Loucy (cell line): ENCODE results near the gene SNRPA1.

Source experiments
- EZH2phosphoT487 ChIP-seq: fragments of 200-600 bp; IDR thresholded peaks from 2 replicates; pipeline ENCODE4 v1.6.1; 2018; ENCODE audit warnings: antibody characterized with exemption, mild to moderate bottlenecking, moderate library complexity, borderline replicate concordance
- TF ChIP-seq, protein P1 (sequence below): fragments of 200-600 bp; sonication (generic); conservative IDR thresholded peaks from 2 replicates; pipeline ENCODE4 v1.5.1; 2014; ENCODE audit warnings: mild to moderate bottlenecking, antibody characterized with exemption, low read length

DNA sequence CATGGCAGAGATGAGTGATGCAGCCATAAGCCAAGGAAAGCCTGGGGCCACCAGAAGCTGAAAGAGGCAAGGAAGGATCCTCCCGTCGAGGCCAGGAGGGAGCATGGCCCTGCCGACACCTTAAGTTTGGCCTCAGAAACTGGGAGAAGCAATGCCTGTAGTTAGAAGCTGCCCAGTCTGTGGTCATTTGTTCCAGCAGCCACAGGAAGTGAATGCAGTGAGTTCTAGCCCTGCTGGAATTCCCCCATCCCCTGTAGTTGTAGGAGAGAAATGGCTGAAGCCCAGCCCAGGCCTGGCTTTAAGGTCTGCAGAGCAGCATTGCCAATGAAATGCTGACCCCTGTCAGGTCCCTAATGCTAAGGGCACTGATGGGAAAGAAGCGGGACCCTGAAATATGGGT lies 31.0 kb downstream of the SNRPA1 start:
- TF ChIP-seq, protein P1, sequence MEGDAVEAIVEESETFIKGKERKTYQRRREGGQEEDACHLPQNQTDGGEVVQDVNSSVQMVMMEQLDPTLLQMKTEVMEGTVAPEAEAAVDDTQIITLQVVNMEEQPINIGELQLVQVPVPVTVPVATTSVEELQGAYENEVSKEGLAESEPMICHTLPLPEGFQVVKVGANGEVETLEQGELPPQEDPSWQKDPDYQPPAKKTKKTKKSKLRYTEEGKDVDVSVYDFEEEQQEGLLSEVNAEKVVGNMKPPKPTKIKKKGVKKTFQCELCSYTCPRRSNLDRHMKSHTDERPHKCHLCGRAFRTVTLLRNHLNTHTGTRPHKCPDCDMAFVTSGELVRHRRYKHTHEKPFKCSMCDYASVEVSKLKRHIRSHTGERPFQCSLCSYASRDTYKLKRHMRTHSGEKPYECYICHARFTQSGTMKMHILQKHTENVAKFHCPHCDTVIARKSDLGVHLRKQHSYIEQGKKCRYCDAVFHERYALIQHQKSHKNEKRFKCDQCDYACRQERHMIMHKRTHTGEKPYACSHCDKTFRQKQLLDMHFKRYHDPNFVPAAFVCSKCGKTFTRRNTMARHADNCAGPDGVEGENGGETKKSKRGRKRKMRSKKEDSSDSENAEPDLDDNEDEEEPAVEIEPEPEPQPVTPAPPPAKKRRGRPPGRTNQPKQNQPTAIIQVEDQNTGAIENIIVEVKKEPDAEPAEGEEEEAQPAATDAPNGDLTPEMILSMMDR, result no peak
- no peak for TF ChIP-seq EZH2phosphoT487
